Muscle of back (tissue), 11 donors: Measurements from ENCODE around the gene CASTOR2. TPM values are rescaled to one million over a fixed set of nuclear protein-coding genes. Genes with fewer than 3 reads are reported as not detected.
"Not testable (repeated sequence)": the region's sequence is repeated elsewhere in the genome, so short reads cannot be mapped to it uniquely, and the experiment has no call there.

Experiments used
- DNase-seq, 3 donors: peaks; one replicate each; pipeline versions ENCODE4 v3.0.0 to v3.0.0-alpha.2; 2013
- polyA plus RNA-seq, 10 donors: library from polyadenylated mRNA; unstranded; fragments of 120-200 nt; gene quantifications; one replicate each; pipeline ENCODE4 v1.2.1, GENCODE V29; 2013; ENCODE audit not compliant: insufficient read length in 10 of 10

CASTOR2 gene
- polyA plus RNA-seq, 10 donors: 7.5 to 18.4 (median 11.3) TPM

- no peak for DNase-seq
Measured at GRCh38 chr7:75049817-75050216, 85.3 kb downstream of the CASTOR2 start.

- DNase-seq: no peak
Measured at GRCh38 chr7:75050501-75050900, 86.0 kb downstream of the CASTOR2 start.

GRCh38 chr7:75054744-75055143 is 90.2 kb downstream of the CASTOR2 start:
- DNase-seq: no peak

GRCh38 chr7:75055155-75055554 is 90.7 kb downstream of the CASTOR2 start:
- DNase-seq: no peak

GRCh38 chr7:75055830-75056772 is 91.6 kb downstream of the CASTOR2 start:
- DNase-seq: peak; percentile 61 to 89 (median 80)

GRCh38 chr7:75058406-75058805 is 93.9 kb downstream of the CASTOR2 start:
- DNase-seq: no peak

- no peak for DNase-seq
Measured at GRCh38 chr7:75064291-75064690, 99.8 kb downstream of the CASTOR2 start.

GRCh38 chr7:75064801-75065200 is 100.3 kb downstream of the CASTOR2 start:
- DNase-seq: no peak

- no peak for DNase-seq
Measured at GRCh38 chr7:75066521-75066920, 102.0 kb downstream of the CASTOR2 start.

GRCh38 chr7:75072981-75073283 is 108.4 kb downstream of the CASTOR2 start:
- no peak for DNase-seq

- not testable (repeated sequence) for DNase-seq
Measured at GRCh38 chr7:75074262-75074641, 109.7 kb downstream of the CASTOR2 start.

Other genes with a start within 250 kb of the CASTOR2 start
- gene NCF1, start 190.7 kb upstream of the CASTOR2 start, polyA plus RNA-seq: 1 to 10 TPM; 1.1 to 2.6 (median 2.2) TPM
- 10 to 100 TPM in 8 of 10 donors, 1 to 10 TPM in 2; 6.1 to 24.4 (median 12.0) TPM for gene GTF2IRD2, start 113.1 kb upstream of the CASTOR2 start, polyA plus RNA-seq
- gene RCC1L, start 109.1 kb downstream of the CASTOR2 start, polyA plus RNA-seq: 10 to 100 TPM; 30.5 to 34.7 (median 32.8) TPM
- gene GTF2IRD2B, start 127.9 kb downstream of the CASTOR2 start, polyA plus RNA-seq: 10 to 100 TPM; 16.1 to 33.5 (median 24.6) TPM